Measurements from ENCODE around the gene FBXO7.

The FBXO7 gene

GRCh38 chr22:32515084-32515483, 40.5 kb downstream of the FBXO7 start:
- Histone ChIP-seq H3K36me3 (peaks cover 0 to 11% (median 0%) of the 10 kb centered on the region in 3 donors), H3K27me3 (no peaks in the 10 kb centered on the region), H3K27ac (no peak overlapping the region), H3K4me3 (no peak overlapping the region), H3K4me1 (no peaks in the 10 kb centered on the region), H3K9me3 (no peaks in the 10 kb centered on the region)
- DNase-seq: no peak
- intact Hi-C loops (cut with DNase I; ENCODE audit: low total_unique reads): no loop called here
- no peak for TF ChIP-seq CTCF (IDR thresholded peaks at IDR 0.05)

GRCh38 chr22:32517488-32517887, 42.9 kb downstream of the FBXO7 start:
- Histone ChIP-seq H3K4me3 (no peak overlapping the region), H3K9me3 (no peaks in the 10 kb centered on the region), H3K36me3 (peaks cover 0 to 6% (median 0%) of the 10 kb centered on the region in 3 donors), H3K4me1 (no peaks in the 10 kb centered on the region), H3K27ac (no peak overlapping the region), H3K27me3 (no peaks in the 10 kb centered on the region)
- intact Hi-C loops (cut with DNase I; ENCODE audit: low total_unique reads): no loop called here
- no peak for TF ChIP-seq CTCF (IDR thresholded peaks at IDR 0.05)
- DNase-seq: no peak

DNA sequence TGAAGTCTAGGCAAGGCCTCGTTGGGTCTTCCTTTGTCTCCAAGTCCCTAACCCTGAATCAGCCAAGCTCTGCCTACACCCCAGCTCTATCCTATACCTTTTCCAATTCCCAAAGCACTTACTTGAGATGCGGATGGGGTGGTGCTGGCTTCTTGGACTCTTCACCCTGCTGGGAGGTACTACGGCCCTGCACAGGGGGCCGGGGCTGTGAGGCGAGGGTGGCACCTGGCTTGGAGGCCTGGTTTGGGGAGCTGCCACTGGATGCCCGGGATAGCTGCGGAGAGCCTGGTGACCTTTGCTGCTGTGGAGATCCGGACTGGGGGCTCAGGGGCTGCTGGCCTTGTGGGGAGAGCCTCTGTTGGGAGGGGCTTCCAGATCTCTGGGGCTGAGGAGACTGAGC, 43.3 kb downstream of the FBXO7 start:
- no peaks in the 10 kb centered on the region for H3K9me3 ChIP-seq
- no peaks in the 10 kb centered on the region for H3K4me1 ChIP-seq
- intact Hi-C loops (cut with DNase I; ENCODE audit: low total_unique reads): no loop called here
- no peaks in the 10 kb centered on the region for H3K27me3 ChIP-seq
- H3K27ac ChIP-seq: no peak overlapping the region
- DNase-seq: no peak
- no peak for TF ChIP-seq CTCF (IDR thresholded peaks at IDR 0.05)
- peaks cover 0 to 6% (median 0%) of the 10 kb centered on the region in 3 donors for H3K36me3 ChIP-seq
- no peak overlapping the region for H3K4me3 ChIP-seq

GRCh38 chr22:32518381-32518780, 43.8 kb downstream of the FBXO7 start:
- no peaks in the 10 kb centered on the region for H3K27me3 ChIP-seq
- no peaks in the 10 kb centered on the region for H3K4me1 ChIP-seq
- no peak overlapping the region for H3K4me3 ChIP-seq
- no peak for DNase-seq
- TF ChIP-seq CTCF (IDR thresholded peaks at IDR 0.05): no peak
- peaks cover 0 to 6% (median 0%) of the 10 kb centered on the region in 3 donors for H3K36me3 ChIP-seq
- intact Hi-C loops (cut with DNase I; ENCODE audit: low total_unique reads): no loop called here
- no peak overlapping the region for H3K27ac ChIP-seq
- H3K9me3 ChIP-seq: no peaks in the 10 kb centered on the region

DNA sequence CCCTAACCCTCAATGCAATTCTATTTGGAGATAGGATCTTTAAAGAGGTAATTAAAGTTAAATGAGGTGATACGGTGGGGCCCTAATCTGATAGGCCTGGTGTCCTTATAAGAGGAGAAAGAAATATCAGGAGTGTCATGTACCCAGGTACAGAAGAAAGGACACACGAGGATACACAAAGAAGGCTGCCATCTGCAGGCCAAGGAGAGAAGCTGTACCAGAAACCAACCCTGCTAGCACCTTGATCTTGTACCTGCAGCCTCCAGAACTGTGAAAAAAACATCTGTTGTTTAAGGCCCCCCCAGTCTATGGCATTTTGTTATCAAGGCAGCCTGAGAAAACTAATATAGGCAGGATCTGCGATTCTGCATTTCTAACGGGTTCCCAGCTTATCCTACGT, 44.2 kb downstream of the FBXO7 start:
- DNase-seq: no peak
- no peaks in the 10 kb centered on the region for H3K4me1 ChIP-seq
- no peaks in the 10 kb centered on the region for H3K9me3 ChIP-seq
- H3K36me3 ChIP-seq: peaks cover 0 to 6% (median 0%) of the 10 kb centered on the region in 3 donors
- H3K27me3 ChIP-seq: no peaks in the 10 kb centered on the region
- H3K27ac ChIP-seq: no peak overlapping the region
- intact Hi-C loops (cut with DNase I; ENCODE audit: low total_unique reads): no loop called here
- H3K4me3 ChIP-seq: no peak overlapping the region
- TF ChIP-seq CTCF (IDR thresholded peaks at IDR 0.05): no peak

- Histone ChIP-seq H3K27ac (no peak overlapping the region), H3K4me3 (no peak overlapping the region), H3K9me3 (no peaks in the 10 kb centered on the region), H3K36me3 (peaks cover 0 to 6% (median 0%) of the 10 kb centered on the region in 3 donors), H3K27me3 (no peaks in the 10 kb centered on the region), H3K4me1 (no peaks in the 10 kb centered on the region)
- intact Hi-C loops (cut with DNase I; ENCODE audit: low total_unique reads): no loop called here
- no peak for DNase-seq
- no peak for TF ChIP-seq CTCF (IDR thresholded peaks at IDR 0.05)
These were observed 46.0 kb downstream of the FBXO7 start for GRCh38 chr22:32520612-32521011.

Measured in tibial artery (tissue), 4 donors.